Measurements from ENCODE around the gene ZNF740. TPM values are rescaled to one million over a fixed set of nuclear protein-coding genes. Genes with fewer than 3 reads are reported as not detected.

Gene ZNF740
- total and polyA plus RNA-seq, 2 of the 4 experiments (the other 2 are of a cell fraction) = 13.1 to 14.0 TPM

- 5% methylated on average over 10 of the region's 12 CpGs; no CpG with 5 or more reads in 1 of the 2 experiments for WGBS, 2 experiments (ENCODE audit: extremely low coverage in 2 of 2, insufficient read length in 1 of 2)
- DNase-seq (no peak), ATAC-seq (ENCODE audit: low read depth) (peak; percentile 18)
- Histone ChIP-seq H3K4me1 (ENCODE audit: control insufficient read depth, insufficient read depth, low read length) (peaks cover 22% of the 10 kb centered on the region), H2BK20ac (ENCODE audit: low read depth, low read length) (no peak overlapping the region), H3K9me3 (ENCODE audit: control insufficient read depth, insufficient read depth, low read length) (no peaks in the 10 kb centered on the region), H2AK5ac (ENCODE audit: low read depth, low read length) (peak overlapping the region; percentile 72), H4K8ac (ENCODE audit: low read depth in 2 of 2, low read length in 2 of 2) (peak overlapping the region; percentile 98), H2BK15ac (ENCODE audit: low read depth, low read length) (peak overlapping the region; percentile 4; the same call in 2 of the 3 replicates), H3K14ac (replicated peaks; ENCODE audit: low read depth, low read length) (peak overlapping the region; percentile 99), H3K23ac (ENCODE audit: low read depth, low read length) (peak overlapping the region; percentile 98), H3K18ac (ENCODE audit: low read depth, low read length) (peak overlapping the region; percentile 77), H3K56ac (ENCODE audit: extremely low read depth, insufficient read depth, low read length) (peak overlapping the region; percentile 88), H3K9me1 (ENCODE audit: insufficient read depth, low read length) (peaks cover 16% of the 10 kb centered on the region), H3K79me1 (ENCODE audit: low read depth in 1 of 2, low read length in 2 of 2) (peaks cover 28 to 56% of the 10 kb centered on the region in 2 experiments), H2AFZ (replicated peaks; ENCODE audit: low read length, poor library complexity) (peak overlapping the region; percentile 99), H4K5ac (ENCODE audit: low read depth, low read length) (peak overlapping the region; percentile 75), H3K27ac (ENCODE audit: insufficient read depth, low read length) (peak overlapping the region; percentile 89), H3K36me3 (ENCODE audit: control insufficient read depth, insufficient read depth, low read length) (peaks cover 16% of the 10 kb centered on the region), H2BK120ac (ENCODE audit: low read depth, low read length) (peak overlapping the region; percentile 60), H3K9ac (ENCODE audit: low read depth, low read length) (peak overlapping the region; percentile 91), H4K91ac (ENCODE audit: insufficient read depth, low read depth, low read length) (peak overlapping the region; percentile 93), H3K4me2 (ENCODE audit: low read depth, low read length) (peak overlapping the region; percentile 76), H4K20me1 (ENCODE audit: insufficient read depth, low read length) (peaks cover 18% of the 10 kb centered on the region; the same call in 1 of the 2 replicates), H2AK9ac (replicated peaks; ENCODE audit: low read depth, low read length, poor library complexity) (peak overlapping the region; percentile 97), H3K4me3 (ENCODE audit: insufficient read depth, low read depth, low read length) (peak overlapping the region; percentile 50), H2BK5ac (ENCODE audit: low read depth, low read length, poor library complexity, severe bottlenecking) (peak overlapping the region; percentile 76), H3K27me3 (ENCODE audit: control insufficient read depth, insufficient read depth, low read length) (no peaks in the 10 kb centered on the region), H3K4ac (ENCODE audit: low read depth, low read length) (peak overlapping the region; percentile 99)
- POLR2A ChIA-PET (ENCODE audit: unreplicated experiment) = interaction anchor here (0.7 to 1.3 kb wide), 3 partner anchors 11 to 131 kb away, joined by 3 to 10 read pairs (median 4); partner anchors contain the start of gene SPRYD3
- intact Hi-C loops (cut with micrococcal nuclease) (loop anchor here (2.0 kb wide), 2 partner anchors 81 to 101 kb away; partner anchors contain the start of gene SPRYD3), dilution Hi-C loops (cut with HindIII; ENCODE audit: low sequenced_read_pairs, unreplicated experiment) (no loop called here), in situ Hi-C loops (cut with MboI; ENCODE audit: low sequenced_read_pairs) (no loop called here)
- CTCF ChIA-PET = interaction anchor here (1.2 kb wide), 1 partner anchor 141 kb away, joined by 3 read pairs; the partner anchor contains the start of gene AAAS
- BruUV-seq (replicated peaks) = no TSS peak
- TF ChIP-seq BHLHE40 (IDR thresholded peaks at IDR 0.05; ENCODE audit: low read depth, low read length) (no peak), MXI1 (IDR thresholded peaks at IDR 0.05; ENCODE audit: borderline replicate concordance, low read depth, low read length) (no peak), RCOR1 (IDR thresholded peaks at IDR 0.05; ENCODE audit: insufficient replicate concordance, low read length) (no peak), CTCF (conservative IDR thresholded peaks at IDR 0.05; ENCODE audit: low read depth, low read length) (no peak), CHD1 (IDR thresholded peaks at IDR 0.05; ENCODE audit: low read depth, low read length) (no peak), RFX5 (IDR thresholded peaks at IDR 0.05; ENCODE audit: low read depth, low read length) (no peak), RAD21 (IDR thresholded peaks at IDR 0.05; ENCODE audit: low read length) (no peak), MAZ (IDR thresholded peaks at IDR 0.05; ENCODE audit: borderline replicate concordance, low read depth, low read length) (no peak), NFE2L2 (IDR thresholded peaks at IDR 0.05; ENCODE audit: low read depth, low read length) (no peak), MAFK (IDR thresholded peaks at IDR 0.05; ENCODE audit: low read depth, low read length) (no peak), POLR2A (IDR thresholded peaks at IDR 0.05; ENCODE audit: low read depth, low read length) (no peak), SMC3 (IDR thresholded peaks at IDR 0.05; ENCODE audit: low read depth, low read length) (no peak), CEBPB (IDR thresholded peaks at IDR 0.05; ENCODE audit: low read depth, low read length) (no peak), ELK1 (IDR thresholded peaks at IDR 0.05; ENCODE audit: borderline replicate concordance, low read depth, low read length) (no peak), USF2 (IDR thresholded peaks at IDR 0.05; ENCODE audit: low read depth, low read length) (no peak)
Observed at GRCh38 chr12:53179687-53180219, 769 bp upstream of the ZNF740 start.
